Measurements from ENCODE around the gene FPGT.

DNA sequence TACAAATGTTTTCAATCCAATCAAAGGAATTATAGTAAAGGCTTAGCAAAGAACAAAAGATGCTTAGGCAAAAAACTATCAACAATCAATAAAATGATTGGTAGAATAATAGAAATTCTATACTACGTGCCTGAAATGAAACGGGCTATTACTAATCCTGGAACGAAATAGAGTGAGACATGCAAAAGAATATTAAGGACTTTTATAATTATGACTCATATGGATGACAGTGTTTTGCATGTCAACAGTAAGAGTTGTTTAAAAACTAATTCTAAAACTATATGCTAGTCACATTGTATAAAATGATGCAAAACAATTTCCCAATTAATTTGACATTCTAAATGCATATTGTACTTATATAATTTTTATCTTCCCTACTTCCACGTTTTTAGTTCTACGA lies 35.7 kb upstream of the FPGT start:
- TF ChIP-seq POLR2A (IDR thresholded peaks at IDR 0.05) = no peak
- TF ChIP-seq, protein P1, sequence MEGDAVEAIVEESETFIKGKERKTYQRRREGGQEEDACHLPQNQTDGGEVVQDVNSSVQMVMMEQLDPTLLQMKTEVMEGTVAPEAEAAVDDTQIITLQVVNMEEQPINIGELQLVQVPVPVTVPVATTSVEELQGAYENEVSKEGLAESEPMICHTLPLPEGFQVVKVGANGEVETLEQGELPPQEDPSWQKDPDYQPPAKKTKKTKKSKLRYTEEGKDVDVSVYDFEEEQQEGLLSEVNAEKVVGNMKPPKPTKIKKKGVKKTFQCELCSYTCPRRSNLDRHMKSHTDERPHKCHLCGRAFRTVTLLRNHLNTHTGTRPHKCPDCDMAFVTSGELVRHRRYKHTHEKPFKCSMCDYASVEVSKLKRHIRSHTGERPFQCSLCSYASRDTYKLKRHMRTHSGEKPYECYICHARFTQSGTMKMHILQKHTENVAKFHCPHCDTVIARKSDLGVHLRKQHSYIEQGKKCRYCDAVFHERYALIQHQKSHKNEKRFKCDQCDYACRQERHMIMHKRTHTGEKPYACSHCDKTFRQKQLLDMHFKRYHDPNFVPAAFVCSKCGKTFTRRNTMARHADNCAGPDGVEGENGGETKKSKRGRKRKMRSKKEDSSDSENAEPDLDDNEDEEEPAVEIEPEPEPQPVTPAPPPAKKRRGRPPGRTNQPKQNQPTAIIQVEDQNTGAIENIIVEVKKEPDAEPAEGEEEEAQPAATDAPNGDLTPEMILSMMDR (IDR thresholded peaks at IDR 0.05) = no peak
